ENCODE data around the gene PTGES. TPM values are rescaled to one million over a fixed set of nuclear protein-coding genes. Genes with fewer than 3 reads are reported as not detected.
A peak's percentile ranks its signal among the peaks of the same experiment; 100 is the strongest.
"Not testable (repeated sequence)": the region's sequence is repeated elsewhere in the genome, so short reads cannot be mapped to it uniquely, and the experiment has no call there.

The PTGES gene
- total RNA-seq, 2 experiments from 2014 or later, result not detected

DNA sequence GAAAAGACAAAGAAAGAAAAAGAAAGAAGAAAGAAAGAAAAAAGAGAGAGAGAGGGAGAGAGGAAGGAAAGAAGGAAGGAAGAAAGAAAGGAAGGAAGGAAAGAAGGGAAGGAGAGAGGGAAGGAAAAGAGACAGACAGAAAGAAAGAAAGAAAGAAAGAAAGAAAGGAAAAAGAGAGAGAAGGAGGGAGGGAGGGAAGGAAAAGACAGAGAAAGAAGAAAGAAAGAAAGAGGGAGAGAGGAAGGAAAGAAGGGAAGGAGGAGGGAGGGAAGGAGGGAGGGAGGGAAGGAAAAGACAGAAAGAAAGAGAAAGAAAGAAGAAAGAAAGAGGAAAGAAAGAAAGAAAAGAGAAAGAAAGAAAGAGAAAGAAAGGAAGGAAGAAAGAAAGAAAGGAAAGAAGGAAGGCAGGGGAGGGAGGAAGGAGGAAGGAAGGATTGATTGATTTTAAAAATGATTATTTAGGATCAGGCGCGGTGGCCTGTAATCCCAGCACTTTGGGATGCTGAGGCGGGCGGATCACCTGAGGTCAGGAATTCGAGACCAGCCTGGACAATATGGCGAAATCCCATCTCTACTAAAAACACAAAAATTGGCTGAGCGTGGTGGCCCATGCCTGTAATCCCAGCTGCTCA is 26.8 kb upstream of the PTGES start:
- Mint-ChIP-seq H3K4me3 (no peak overlapping the region), H3K27ac (no peak overlapping the region), H3K36me3 (no peaks in the 10 kb centered on the region), H3K27me3 (peaks cover 7% of the 10 kb centered on the region), H3K4me1 (ENCODE audit: low read depth) (peaks cover 15% of the 10 kb centered on the region), H3K9me3 (no peaks in the 10 kb centered on the region)
- intact Hi-C loops (cut with micrococcal nuclease), result loop anchor here (5.0 kb wide), 2 partner anchors 137 to 642 kb away; partner anchors contain the start of gene ASB6
- DNase-seq, result no peak
- ChIA-PET CTCF (no interaction called here), POLR2A (no interaction called here)

DNA sequence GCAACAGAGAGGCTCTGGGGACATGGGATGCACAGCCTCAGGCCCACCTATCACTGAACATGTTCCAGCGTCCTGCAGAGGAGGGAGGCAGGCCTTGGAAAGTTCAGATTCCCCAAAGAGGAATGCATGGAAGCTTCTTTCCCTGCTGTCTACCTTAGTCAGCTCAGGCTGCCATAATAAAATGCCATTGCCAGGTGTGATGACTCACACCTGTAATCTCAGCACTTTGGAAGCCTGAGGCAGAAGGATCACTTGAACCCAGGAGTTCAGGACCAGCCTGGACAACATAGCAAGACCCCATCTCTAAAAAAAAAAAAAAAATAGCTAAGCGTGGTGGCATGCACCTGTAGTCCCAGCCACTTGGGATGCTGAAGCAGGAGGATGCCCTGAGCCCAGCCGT is 25.6 kb upstream of the PTGES start:
- H3K4me1 Mint-ChIP-seq (ENCODE audit: low read depth), result peaks cover 15% of the 10 kb centered on the region
- CTCF ChIA-PET, result interaction anchor here (1.5 to 4.3 kb wide), 2 partner anchors 41 to 51 kb away, joined by 3 to 29 read pairs; no protein-coding TSS in a partner anchor
- intact Hi-C loops (cut with micrococcal nuclease), result no loop called here

DNA sequence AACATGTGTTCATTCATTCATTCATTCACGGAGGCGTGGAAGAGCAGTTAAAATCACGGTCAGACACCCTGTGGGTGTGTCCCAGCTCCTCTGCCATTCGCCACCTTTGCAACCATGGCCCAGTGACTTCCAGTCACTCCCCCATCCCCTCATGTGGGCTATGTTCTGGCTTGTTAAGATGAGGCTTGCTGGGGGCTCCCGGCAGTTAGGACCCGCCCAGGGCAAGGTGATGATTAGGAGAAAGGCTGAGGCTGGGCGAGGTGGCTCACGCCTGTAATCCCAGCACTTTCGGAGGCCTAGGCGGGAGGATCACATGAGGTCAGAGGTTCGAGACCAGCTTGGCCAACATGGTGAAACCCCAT is 24.9 kb upstream of the PTGES start:
- no peaks in the 10 kb centered on the region for H3K9me3 Mint-ChIP-seq
- ChIA-PET CTCF (interaction anchor here (0.9 to 4.3 kb wide), 5 partner anchors 12 to 635 kb away, joined by 3 to 29 read pairs (median 4); no protein-coding TSS in a partner anchor), POLR2A (interaction anchor here (0.6 kb wide), 1 partner anchor 178 kb away, joined by 3 read pairs; no protein-coding TSS in a partner anchor)
- peaks cover 15% of the 10 kb centered on the region for H3K4me1 Mint-ChIP-seq (ENCODE audit: low read depth)
- no peak for DNase-seq
- no peak overlapping the region for H3K4me3 Mint-ChIP-seq
- H3K27me3 Mint-ChIP-seq, result peaks cover 7% of the 10 kb centered on the region
- intact Hi-C loops (cut with micrococcal nuclease), result no loop called here
- no peaks in the 10 kb centered on the region for H3K36me3 Mint-ChIP-seq
- H3K27ac Mint-ChIP-seq, result no peak overlapping the region

More for the DNA sequence above, 25.6 kb upstream of the PTGES start:
- H3K27ac Mint-ChIP-seq, result no peak overlapping the region
- no peaks in the 10 kb centered on the region for H3K9me3 Mint-ChIP-seq
- H3K27me3 Mint-ChIP-seq, result peaks cover 7% of the 10 kb centered on the region
- POLR2A ChIA-PET, result interaction anchor here (0.5 kb wide), 1 partner anchor 24 kb away, joined by 3 read pairs; no protein-coding TSS in a partner anchor
- H3K36me3 Mint-ChIP-seq, result no peaks in the 10 kb centered on the region
- H3K4me3 Mint-ChIP-seq, result no peak overlapping the region
- DNase-seq, result no peak

DNA sequence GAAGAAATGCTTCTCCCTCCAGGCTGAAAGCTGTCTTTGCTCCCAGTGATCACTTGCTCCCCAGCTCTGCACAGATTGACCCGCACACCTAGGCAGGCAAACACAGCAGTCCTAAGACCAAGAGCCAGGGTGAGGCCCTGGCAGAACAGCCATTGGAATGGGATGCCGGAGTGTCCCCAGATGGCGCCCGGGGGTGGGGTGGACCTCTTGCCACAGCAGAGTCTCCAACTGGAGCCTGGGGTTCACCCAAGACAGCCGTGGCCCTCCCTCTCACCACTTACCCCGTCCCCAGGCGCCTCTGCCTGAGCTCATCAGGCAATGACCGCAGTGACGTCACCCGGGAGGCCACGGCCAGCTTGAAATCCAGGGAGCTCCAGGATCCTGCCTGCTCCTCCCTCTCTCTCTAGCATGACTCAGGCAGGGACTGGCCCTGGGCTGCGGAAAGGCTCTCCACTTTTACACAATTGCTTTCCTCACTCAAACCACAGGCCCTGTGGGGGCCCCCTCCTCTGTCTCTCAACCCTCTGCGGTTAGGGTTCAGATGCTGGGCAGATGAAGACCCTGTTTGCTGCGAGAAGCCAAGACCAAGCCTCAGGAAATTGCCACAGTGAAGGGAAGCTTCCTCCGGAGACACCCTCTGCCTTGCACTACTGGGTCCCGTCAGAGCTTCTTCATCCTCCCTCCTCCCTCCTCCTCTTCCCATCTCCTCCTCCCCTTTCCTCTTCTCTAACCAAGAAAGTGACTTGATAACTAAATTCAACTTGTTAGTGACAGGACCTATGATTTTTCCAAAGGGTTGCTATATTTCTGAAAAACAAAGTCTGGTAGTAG is 24.3 kb upstream of the PTGES start:
- CTCF ChIA-PET, result interaction anchor here (0.5 to 4.3 kb wide), 8 partner anchors 10 to 996 kb away, joined by 3 to 29 read pairs (median 4); no protein-coding TSS in a partner anchor
- intact Hi-C loops (cut with micrococcal nuclease), result no loop called here
- no peaks in the 10 kb centered on the region for H3K9me3 Mint-ChIP-seq
- H3K4me3 Mint-ChIP-seq, result no peak overlapping the region
- peaks cover 15% of the 10 kb centered on the region for H3K4me1 Mint-ChIP-seq (ENCODE audit: low read depth)
- POLR2A ChIA-PET, result interaction anchor here (0.6 kb wide), 1 partner anchor 178 kb away, joined by 3 read pairs; no protein-coding TSS in a partner anchor
- peak; percentile 82 for DNase-seq
- H3K27me3 Mint-ChIP-seq, result peaks cover 7% of the 10 kb centered on the region
- no peak overlapping the region for H3K27ac Mint-ChIP-seq
- no peaks in the 10 kb centered on the region for H3K36me3 Mint-ChIP-seq

DNA sequence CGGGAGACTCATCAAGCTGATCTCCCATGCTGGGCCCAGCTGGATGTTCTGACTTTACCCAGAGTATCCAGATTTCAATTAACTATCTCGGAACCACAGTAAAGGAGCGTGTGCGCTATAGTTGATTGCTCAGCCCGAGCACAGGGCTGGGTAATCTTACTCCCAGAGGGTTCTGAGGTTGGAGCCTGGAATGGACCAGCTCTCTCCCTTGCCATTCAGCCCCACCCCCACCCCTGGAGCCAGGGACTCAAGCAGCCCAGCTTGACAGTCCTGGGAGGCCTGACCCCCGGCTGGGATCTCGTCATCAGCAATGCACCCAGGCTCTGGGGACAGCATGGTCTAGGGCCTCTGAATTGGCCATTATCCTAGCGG is 23.7 kb upstream of the PTGES start:
- peaks cover 15% of the 10 kb centered on the region for H3K4me1 Mint-ChIP-seq (ENCODE audit: low read depth)
- intact Hi-C loops (cut with micrococcal nuclease), result no loop called here
- ChIA-PET POLR2A (no interaction called here), CTCF (interaction anchor here (0.8 to 4.3 kb wide), 5 partner anchors 9 to 633 kb away, joined by 3 to 29 read pairs (median 5); no protein-coding TSS in a partner anchor)
- H3K4me3 Mint-ChIP-seq, result no peak overlapping the region
- no peak for DNase-seq
- H3K27ac Mint-ChIP-seq, result no peak overlapping the region
- H3K36me3 Mint-ChIP-seq, result no peaks in the 10 kb centered on the region
- H3K9me3 Mint-ChIP-seq, result no peaks in the 10 kb centered on the region
- peaks cover 7% of the 10 kb centered on the region for H3K27me3 Mint-ChIP-seq

DNA sequence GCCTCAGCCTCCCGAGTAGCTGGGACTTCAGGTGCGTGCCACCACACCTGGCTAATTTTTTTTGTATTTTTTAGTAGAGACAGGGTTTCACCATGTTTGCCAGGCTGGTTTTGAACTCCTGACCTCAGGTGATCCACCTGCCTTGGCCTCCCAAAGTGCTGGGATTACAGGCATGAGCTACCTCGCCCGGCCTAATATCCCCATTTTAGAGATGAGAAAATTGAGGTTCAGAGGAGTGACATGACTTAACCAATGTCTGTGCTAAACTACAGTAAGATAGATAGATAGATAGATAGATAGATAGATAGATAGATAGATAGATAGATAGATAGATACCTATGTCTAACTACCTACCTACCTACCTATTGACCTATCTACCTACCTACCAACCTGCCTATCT is 23.3 kb upstream of the PTGES start:
- peaks cover 15% of the 10 kb centered on the region for H3K4me1 Mint-ChIP-seq (ENCODE audit: low read depth)
- DNase-seq; H3K27ac Mint-ChIP-seq; H3K9me3 Mint-ChIP-seq; H3K36me3 Mint-ChIP-seq; intact Hi-C loops (cut with micrococcal nuclease); H3K4me3 Mint-ChIP-seq; H3K27me3 Mint-ChIP-seq: not testable (repeated sequence)
- ChIA-PET POLR2A (interaction anchor here (0.6 kb wide), 1 partner anchor 256 kb away, joined by 5 read pairs; no protein-coding TSS in a partner anchor), CTCF (interaction anchor here (1.4 to 4.3 kb wide), 3 partner anchors 8 to 39 kb away, joined by 3 to 29 read pairs (median 6); no protein-coding TSS in a partner anchor)

DNA sequence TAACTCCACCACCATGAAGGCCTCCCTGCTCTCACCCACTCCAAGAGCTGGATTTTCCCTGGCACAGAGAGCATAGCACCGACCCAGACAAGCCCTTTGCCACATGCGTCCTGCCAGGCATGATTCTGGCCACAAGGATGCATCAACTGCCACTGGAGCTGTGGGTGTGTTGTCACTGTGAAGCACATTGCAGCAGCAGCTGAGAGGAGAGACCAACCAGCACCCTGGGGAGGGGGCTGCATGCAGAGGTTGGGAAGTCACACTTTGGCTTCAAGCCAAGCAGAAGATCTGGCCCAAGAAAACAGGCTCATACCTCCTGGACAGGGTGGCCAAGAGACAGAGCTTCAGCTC is 22.6 kb upstream of the PTGES start:
- no peak overlapping the region for H3K27ac Mint-ChIP-seq
- H3K4me3 Mint-ChIP-seq, result no peak overlapping the region
- ChIA-PET CTCF (interaction anchor here (1.4 to 4.3 kb wide), 2 partner anchors 8 to 38 kb away, joined by 6 to 29 read pairs; no protein-coding TSS in a partner anchor), POLR2A (interaction anchor here (0.6 kb wide), 1 partner anchor 257 kb away, joined by 5 read pairs; no protein-coding TSS in a partner anchor)
- no peaks in the 10 kb centered on the region for H3K9me3 Mint-ChIP-seq
- H3K4me1 Mint-ChIP-seq (ENCODE audit: low read depth), result peaks cover 15% of the 10 kb centered on the region
- H3K27me3 Mint-ChIP-seq, result peaks cover 7% of the 10 kb centered on the region
- no peaks in the 10 kb centered on the region for H3K36me3 Mint-ChIP-seq
- intact Hi-C loops (cut with micrococcal nuclease), result no loop called here
- no peak for DNase-seq

DNA sequence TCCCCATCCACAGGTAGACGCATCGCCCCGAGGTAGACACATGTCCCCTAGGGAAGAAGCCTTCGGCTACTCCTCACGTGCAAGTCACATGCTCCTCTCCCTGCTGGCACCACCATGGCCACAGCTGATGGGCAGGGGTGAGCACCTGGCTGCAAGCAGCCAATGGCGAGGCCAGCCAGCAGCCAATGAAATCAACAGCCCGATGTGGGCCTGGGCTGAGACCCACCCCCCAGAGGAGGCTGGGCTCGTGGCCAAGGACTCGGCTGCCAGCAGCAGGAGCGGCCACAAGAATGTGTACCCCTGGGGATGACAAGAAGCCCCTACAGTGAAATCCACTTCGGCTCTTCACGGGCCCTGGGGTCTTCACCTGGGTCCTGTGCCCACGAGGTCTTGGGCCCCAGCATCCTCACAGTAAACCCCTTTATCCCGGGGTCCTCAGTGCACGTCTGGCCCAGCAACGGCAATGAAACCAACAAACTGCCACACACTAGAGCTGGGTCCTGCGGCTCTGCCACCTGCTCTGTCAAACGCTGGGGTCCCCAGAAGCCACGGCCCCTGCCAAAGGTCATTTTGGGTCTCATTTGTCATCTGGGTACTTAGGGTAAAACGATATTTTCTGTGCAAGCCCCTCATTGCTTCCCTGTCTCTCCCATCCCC is 22.1 kb upstream of the PTGES start:
- DNase-seq, result no peak
- Mint-ChIP-seq H3K27me3 (peaks cover 8% of the 10 kb centered on the region), H3K27ac (no peak overlapping the region), H3K4me3 (no peak overlapping the region), H3K9me3 (no peaks in the 10 kb centered on the region), H3K4me1 (ENCODE audit: low read depth) (peaks cover 15% of the 10 kb centered on the region), H3K36me3 (no peaks in the 10 kb centered on the region)
- ChIA-PET CTCF (interaction anchor here (1.4 to 4.3 kb wide), 2 partner anchors 9 to 38 kb away, joined by 6 to 29 read pairs; no protein-coding TSS in a partner anchor), POLR2A (no interaction called here)
- intact Hi-C loops (cut with micrococcal nuclease), result no loop called here

DNA sequence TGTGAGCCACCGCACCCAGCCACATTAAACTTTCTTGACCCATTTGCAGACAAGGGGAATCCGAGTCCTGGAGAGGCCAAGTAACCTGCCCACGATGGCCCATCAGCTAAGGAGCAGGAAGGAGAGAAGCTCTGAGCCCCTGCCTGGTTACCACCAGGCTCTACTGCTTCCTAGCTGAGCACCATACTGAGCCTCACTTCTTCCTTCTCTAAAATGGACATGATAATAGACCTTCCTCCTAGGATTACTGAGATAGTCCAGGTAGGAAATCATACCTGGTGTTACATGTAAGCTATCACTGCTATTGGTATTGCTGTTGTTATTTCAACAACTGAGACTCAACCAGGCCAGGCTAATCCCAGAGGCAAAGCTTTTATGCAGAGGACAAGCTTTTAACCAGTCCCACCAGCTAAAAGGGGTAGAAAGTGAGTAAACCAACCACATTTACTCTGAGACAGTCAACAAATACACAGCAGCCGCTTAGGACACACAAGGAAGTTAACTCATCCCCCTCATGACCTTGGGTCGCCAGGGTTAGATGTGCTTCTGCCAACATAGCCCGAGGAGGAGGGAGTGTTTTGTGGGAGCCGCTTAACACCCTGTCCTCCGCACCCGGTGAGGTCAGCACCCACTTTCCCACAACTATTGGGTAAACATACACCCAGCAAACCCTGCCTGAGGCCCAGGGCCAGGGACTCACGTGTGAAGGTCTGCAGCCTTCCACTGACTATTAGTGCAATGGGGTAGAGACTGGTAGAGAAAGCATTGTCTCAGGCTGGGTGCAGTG is 20.6 kb upstream of the PTGES start:
- Mint-ChIP-seq H3K4me1 (ENCODE audit: low read depth) (peaks cover 15% of the 10 kb centered on the region), H3K36me3 (no peaks in the 10 kb centered on the region), H3K9me3 (no peaks in the 10 kb centered on the region), H3K27me3 (peaks cover 8% of the 10 kb centered on the region), H3K4me3 (no peak overlapping the region), H3K27ac (no peak overlapping the region)
- ChIA-PET CTCF (interaction anchor here (0.6 to 2.5 kb wide), 5 partner anchors 11 to 653 kb away, joined by 3 to 11 read pairs (median 4); no protein-coding TSS in a partner anchor), POLR2A (no interaction called here)
- DNase-seq, result no peak
- intact Hi-C loops (cut with micrococcal nuclease), result no loop called here

DNA sequence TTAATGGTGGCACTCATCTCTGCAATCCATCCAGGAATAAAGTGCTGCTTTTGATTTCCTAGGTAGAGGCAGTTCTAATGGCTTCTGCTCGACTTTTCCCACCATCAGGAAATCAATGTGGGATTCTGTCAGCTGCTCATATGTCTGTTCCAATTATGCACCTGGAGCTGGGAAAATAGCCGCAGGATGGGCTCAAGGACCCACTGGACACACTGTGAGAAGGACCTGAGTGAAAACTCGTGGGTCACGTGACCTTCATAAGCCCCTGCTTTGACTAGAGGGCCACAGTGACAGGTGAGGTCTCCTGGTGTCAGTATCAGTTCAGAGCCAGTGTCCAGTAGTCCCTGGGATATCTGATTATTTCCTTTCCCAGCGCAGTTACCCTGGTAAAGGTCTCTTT is 17.9 kb upstream of the PTGES start:
- H3K4me3 Mint-ChIP-seq, result no peak overlapping the region
- ChIA-PET CTCF (no interaction called here), POLR2A (no interaction called here)
- intact Hi-C loops (cut with micrococcal nuclease), result no loop called here
- no peak overlapping the region for H3K27ac Mint-ChIP-seq
- H3K4me1 Mint-ChIP-seq (ENCODE audit: low read depth), result no peaks in the 10 kb centered on the region
- no peak for DNase-seq
- no peaks in the 10 kb centered on the region for H3K9me3 Mint-ChIP-seq
- peaks cover 4% of the 10 kb centered on the region for H3K27me3 Mint-ChIP-seq
- no peaks in the 10 kb centered on the region for H3K36me3 Mint-ChIP-seq

DNA sequence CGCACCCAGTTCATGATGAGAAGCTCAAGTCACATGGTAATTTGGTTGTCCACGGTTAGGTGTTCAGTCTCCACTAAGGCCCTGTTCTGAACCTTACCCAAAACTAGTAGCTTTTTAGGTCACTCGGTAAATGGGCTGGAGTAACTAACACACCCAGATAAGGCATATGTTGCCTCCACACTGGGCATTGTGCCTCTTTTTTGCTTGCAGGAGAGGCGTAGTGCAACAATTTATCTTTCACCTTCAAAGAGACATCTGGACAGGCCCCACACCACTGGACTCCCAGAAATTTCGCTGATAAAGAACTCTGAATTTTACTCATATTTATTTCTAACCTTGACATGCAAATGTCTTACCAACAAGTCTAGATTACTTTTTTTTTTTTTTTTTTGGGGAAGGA is 16.8 kb upstream of the PTGES start:
- H3K36me3 Mint-ChIP-seq, result no peaks in the 10 kb centered on the region
- no peak overlapping the region for H3K27ac Mint-ChIP-seq
- intact Hi-C loops (cut with micrococcal nuclease), result no loop called here
- peaks cover 1% of the 10 kb centered on the region for H3K27me3 Mint-ChIP-seq
- POLR2A ChIA-PET, result no interaction called here
- DNase-seq, result no peak
- CTCF ChIA-PET, result interaction anchor here (2.4 kb wide), 1 partner anchor 32 kb away, joined by 8 read pairs; no protein-coding TSS in a partner anchor
- H3K9me3 Mint-ChIP-seq, result no peaks in the 10 kb centered on the region
- no peak overlapping the region for H3K4me3 Mint-ChIP-seq
- no peaks in the 10 kb centered on the region for H3K4me1 Mint-ChIP-seq (ENCODE audit: low read depth)
